DND-41 (cell line): ENCODE data around the gene DYNLT1.

Experiments used
- EZH2 ChIP-seq: IDR thresholded peaks from 3 replicates; pipeline ENCODE4 v1.6.1; 2012; ENCODE audit warnings: borderline replicate concordance, low read depth, mild to moderate bottlenecking, moderate library complexity, low read length, inconsistent platforms; ENCODE audit not compliant: severe bottlenecking
- TF ChIP-seq, protein P1 (sequence below): IDR thresholded peaks from 2 replicates; pipeline ENCODE4 v1.5.1; 2012; ENCODE audit warnings: borderline replicate concordance, low read length, moderate library complexity, mild to moderate bottlenecking; ENCODE audit not compliant: poor library complexity, severe bottlenecking; ENCODE audit errors: extremely low read depth

DNA sequence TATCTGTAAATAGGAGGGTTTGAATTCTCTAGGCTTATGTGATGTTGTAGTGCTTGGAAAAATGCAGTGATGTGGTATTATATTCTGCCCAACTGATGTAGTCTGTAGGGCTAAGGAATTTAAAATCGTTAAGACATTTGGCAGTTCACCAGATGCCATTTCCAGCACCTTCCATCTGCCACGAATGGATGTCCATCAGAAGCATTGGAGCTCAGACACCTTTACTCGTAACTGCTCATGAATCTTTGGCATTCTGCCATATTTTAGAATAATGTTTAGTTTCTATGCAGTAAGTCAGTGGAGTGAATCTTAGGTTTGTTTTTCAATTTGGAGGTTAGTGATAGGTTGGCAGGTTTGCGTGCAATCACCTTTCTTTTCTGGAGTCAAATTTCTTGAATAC, 3.0 kb upstream of the DYNLT1 start:
- TF ChIP-seq EZH2, result no peak
- TF ChIP-seq, protein P1, sequence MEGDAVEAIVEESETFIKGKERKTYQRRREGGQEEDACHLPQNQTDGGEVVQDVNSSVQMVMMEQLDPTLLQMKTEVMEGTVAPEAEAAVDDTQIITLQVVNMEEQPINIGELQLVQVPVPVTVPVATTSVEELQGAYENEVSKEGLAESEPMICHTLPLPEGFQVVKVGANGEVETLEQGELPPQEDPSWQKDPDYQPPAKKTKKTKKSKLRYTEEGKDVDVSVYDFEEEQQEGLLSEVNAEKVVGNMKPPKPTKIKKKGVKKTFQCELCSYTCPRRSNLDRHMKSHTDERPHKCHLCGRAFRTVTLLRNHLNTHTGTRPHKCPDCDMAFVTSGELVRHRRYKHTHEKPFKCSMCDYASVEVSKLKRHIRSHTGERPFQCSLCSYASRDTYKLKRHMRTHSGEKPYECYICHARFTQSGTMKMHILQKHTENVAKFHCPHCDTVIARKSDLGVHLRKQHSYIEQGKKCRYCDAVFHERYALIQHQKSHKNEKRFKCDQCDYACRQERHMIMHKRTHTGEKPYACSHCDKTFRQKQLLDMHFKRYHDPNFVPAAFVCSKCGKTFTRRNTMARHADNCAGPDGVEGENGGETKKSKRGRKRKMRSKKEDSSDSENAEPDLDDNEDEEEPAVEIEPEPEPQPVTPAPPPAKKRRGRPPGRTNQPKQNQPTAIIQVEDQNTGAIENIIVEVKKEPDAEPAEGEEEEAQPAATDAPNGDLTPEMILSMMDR, result no peak
